ENCODE measurements around the gene SCGB1C1. TPM values are rescaled to one million over a fixed set of nuclear protein-coding genes. Genes with fewer than 3 reads are reported as not detected.
A peak's percentile ranks its signal among the peaks of the same experiment; 100 is the strongest.

The SCGB1C1 gene
- total RNA-seq, 1 donor from 2014 or later, result not detected

GRCh38 chr11:203945-204586 is 11.2 kb downstream of the SCGB1C1 start:
- H3K4me3 Mint-ChIP-seq (ENCODE audit: low read depth), result no peak overlapping the region
- TF ChIP-seq, protein P1, sequence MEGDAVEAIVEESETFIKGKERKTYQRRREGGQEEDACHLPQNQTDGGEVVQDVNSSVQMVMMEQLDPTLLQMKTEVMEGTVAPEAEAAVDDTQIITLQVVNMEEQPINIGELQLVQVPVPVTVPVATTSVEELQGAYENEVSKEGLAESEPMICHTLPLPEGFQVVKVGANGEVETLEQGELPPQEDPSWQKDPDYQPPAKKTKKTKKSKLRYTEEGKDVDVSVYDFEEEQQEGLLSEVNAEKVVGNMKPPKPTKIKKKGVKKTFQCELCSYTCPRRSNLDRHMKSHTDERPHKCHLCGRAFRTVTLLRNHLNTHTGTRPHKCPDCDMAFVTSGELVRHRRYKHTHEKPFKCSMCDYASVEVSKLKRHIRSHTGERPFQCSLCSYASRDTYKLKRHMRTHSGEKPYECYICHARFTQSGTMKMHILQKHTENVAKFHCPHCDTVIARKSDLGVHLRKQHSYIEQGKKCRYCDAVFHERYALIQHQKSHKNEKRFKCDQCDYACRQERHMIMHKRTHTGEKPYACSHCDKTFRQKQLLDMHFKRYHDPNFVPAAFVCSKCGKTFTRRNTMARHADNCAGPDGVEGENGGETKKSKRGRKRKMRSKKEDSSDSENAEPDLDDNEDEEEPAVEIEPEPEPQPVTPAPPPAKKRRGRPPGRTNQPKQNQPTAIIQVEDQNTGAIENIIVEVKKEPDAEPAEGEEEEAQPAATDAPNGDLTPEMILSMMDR (IDR thresholded peaks at IDR 0.05; ENCODE audit: unreplicated experiment), result no peak
- no peak for DNase-seq (ENCODE audit: low spot score, unreplicated experiment)
- H3K27ac Mint-ChIP-seq, result no peak overlapping the region
- peaks cover 1% of the 10 kb centered on the region for H3K36me3 Mint-ChIP-seq (ENCODE audit: insufficient read depth)
- peaks cover 8% of the 10 kb centered on the region for H3K4me1 Mint-ChIP-seq (ENCODE audit: low read depth)
- H3K9me3 Mint-ChIP-seq (ENCODE audit: low read depth), result no peaks in the 10 kb centered on the region
- H3K27me3 Mint-ChIP-seq, result no peaks in the 10 kb centered on the region

DNA sequence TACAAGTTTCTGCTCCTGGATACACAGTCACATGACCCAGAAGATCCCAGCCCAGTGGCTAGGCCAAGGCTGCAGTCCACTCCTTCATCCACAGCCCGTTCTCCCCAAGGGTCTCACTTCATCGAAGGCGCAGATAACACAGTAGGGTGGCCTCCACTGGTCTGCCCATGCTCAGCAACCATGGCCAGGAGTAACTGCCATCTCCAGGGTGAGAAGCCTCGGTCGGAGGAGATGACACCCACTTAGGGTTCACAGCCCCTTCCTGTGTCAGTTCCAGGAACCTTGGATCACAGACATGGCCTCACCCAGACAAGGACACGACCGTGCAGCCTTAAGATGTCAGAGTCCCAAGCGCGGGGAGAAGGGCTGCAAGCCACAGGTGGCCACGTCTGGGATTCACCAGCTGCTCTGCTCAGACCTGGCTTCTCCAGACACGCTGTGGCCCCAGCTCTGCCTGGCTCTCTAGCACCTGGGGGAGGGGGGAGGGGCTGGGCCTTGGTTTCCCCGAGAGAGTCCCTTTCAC is 11.8 kb downstream of the SCGB1C1 start:
- no peak for DNase-seq (ENCODE audit: low spot score, unreplicated experiment)
- no peaks in the 10 kb centered on the region for H3K27me3 Mint-ChIP-seq
- H3K36me3 Mint-ChIP-seq (ENCODE audit: insufficient read depth), result peaks cover 1% of the 10 kb centered on the region
- no peak overlapping the region for H3K27ac Mint-ChIP-seq
- H3K9me3 Mint-ChIP-seq (ENCODE audit: low read depth), result no peaks in the 10 kb centered on the region
- no peak overlapping the region for H3K4me3 Mint-ChIP-seq (ENCODE audit: low read depth)
- H3K4me1 Mint-ChIP-seq (ENCODE audit: low read depth), result peaks cover 8% of the 10 kb centered on the region
- TF ChIP-seq, protein P1 (IDR thresholded peaks at IDR 0.05; ENCODE audit: unreplicated experiment), result no peak

GRCh38 chr11:205221-206001 is 12.5 kb downstream of the SCGB1C1 start:
- Mint-ChIP-seq H3K4me3 (ENCODE audit: low read depth) (peak overlapping the region; percentile 93), H3K27me3 (no peaks in the 10 kb centered on the region), H3K27ac (no peak overlapping the region), H3K9me3 (ENCODE audit: low read depth) (no peaks in the 10 kb centered on the region), H3K36me3 (ENCODE audit: insufficient read depth) (peaks cover 1% of the 10 kb centered on the region), H3K4me1 (ENCODE audit: low read depth) (peaks cover 12% of the 10 kb centered on the region)
- DNase-seq (ENCODE audit: low spot score, unreplicated experiment), result no peak
- TF ChIP-seq, protein P1 (IDR thresholded peaks at IDR 0.05; ENCODE audit: unreplicated experiment), result no peak

DNA sequence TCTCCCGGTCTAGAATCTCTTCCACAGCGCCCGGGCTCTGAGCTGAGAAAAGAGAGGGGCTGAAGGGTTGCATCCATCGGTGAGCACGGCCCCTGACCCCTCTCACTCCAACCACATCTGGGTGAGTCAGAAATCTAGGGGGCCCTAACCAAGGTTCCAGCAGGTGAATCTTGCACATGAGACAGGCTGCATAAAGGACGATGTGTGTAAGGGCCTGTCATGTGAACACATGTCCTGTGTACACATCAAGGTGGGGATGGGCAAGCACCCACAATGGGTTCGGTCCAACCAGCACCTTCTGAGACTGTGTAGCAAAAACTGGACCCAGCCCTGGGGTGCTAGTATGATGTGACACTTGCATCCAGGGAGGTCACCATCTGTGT is 13.1 kb downstream of the SCGB1C1 start:
- H3K27ac Mint-ChIP-seq, result no peak overlapping the region
- peak overlapping the region; percentile 93 for H3K4me3 Mint-ChIP-seq (ENCODE audit: low read depth)
- no peaks in the 10 kb centered on the region for H3K27me3 Mint-ChIP-seq
- TF ChIP-seq, protein P1 (IDR thresholded peaks at IDR 0.05; ENCODE audit: unreplicated experiment), result no peak
- peaks cover 1% of the 10 kb centered on the region for H3K36me3 Mint-ChIP-seq (ENCODE audit: insufficient read depth)
- peaks cover 12% of the 10 kb centered on the region for H3K4me1 Mint-ChIP-seq (ENCODE audit: low read depth)
- no peaks in the 10 kb centered on the region for H3K9me3 Mint-ChIP-seq (ENCODE audit: low read depth)
- no peak for DNase-seq (ENCODE audit: low spot score, unreplicated experiment)

GRCh38 chr11:206526-207207 is 13.8 kb downstream of the SCGB1C1 start:
- no peak for DNase-seq (ENCODE audit: low spot score, unreplicated experiment)

More at GRCh38 chr11:206526-207207, 13.8 kb downstream of the SCGB1C1 start:
- TF ChIP-seq, protein P1 (IDR thresholded peaks at IDR 0.05; ENCODE audit: unreplicated experiment), result no peak
- peak overlapping the region; percentile 93 for H3K4me3 Mint-ChIP-seq (ENCODE audit: low read depth)
- H3K27me3 Mint-ChIP-seq, result no peaks in the 10 kb centered on the region
- peaks cover 1% of the 10 kb centered on the region for H3K36me3 Mint-ChIP-seq (ENCODE audit: insufficient read depth)
- H3K4me1 Mint-ChIP-seq (ENCODE audit: low read depth), result peaks cover 12% of the 10 kb centered on the region
- peak overlapping the region; percentile 92 for H3K27ac Mint-ChIP-seq
- no peaks in the 10 kb centered on the region for H3K9me3 Mint-ChIP-seq (ENCODE audit: low read depth)
